AG04450 (cell line): Measurements from ENCODE around the gene PLEKHO2. TPM values are rescaled to one million over a fixed set of nuclear protein-coding genes. Genes with fewer than 3 reads are reported as not detected.

Experiments
- CTCF ChIA-PET: fragments of 300-600, 350-600 bp; formaldehyde crosslinking; extraction: SDS; loops from one replicate; lab custom pipeline; 2022; ENCODE audit warnings: antibody characterized with exemption, inconsistent platforms; lab: Charles Lee
- POLR2A ChIA-PET: fragments of 350-600 bp; formaldehyde crosslinking; extraction: SDS; loops from one replicate; lab custom pipeline; 2021; ENCODE audit warnings: antibody characterized with exemption, inconsistent platforms; lab: Yijun Ruan, JAX
- DNase-seq: peaks from one replicate; pipeline ENCODE4 v3.0.0-alpha.2; 2011; ENCODE audit warnings: low read depth, low spot score
- H3K27ac ChIP-seq: one replicate; pipeline ENCODE4 v1.5.1; 2012; ENCODE audit warnings: low read depth, low read length, control low read depth
- H3K27me3 ChIP-seq: one replicate; pipeline ENCODE4 v1.6.0; 2012; ENCODE audit warnings: low read length; ENCODE audit not compliant: control insufficient read depth, insufficient read depth
- H3K4me3 ChIP-seq: 2 replicates; pipeline ENCODE4 v1.5.1; 2011; ENCODE audit warnings: mild to moderate bottlenecking, low read depth, low read length, control low read depth
- H3K9me3 ChIP-seq: 2 replicates; pipeline ENCODE4 v1.5.1; 2012; ENCODE audit warnings: low read length; ENCODE audit not compliant: control insufficient read depth, insufficient read depth
- CTCF ChIP-seq: IDR thresholded peaks from 2 replicates; pipeline ENCODE4 v1.5.1; 2011; ENCODE audit warnings: low read depth, low read length, control low read depth, inconsistent platforms
- polyA plus RNA-seq: library from polyadenylated mRNA; depleted of rRNA; stranded (reverse); fragments of >200 nt; gene quantifications from 2 replicates; pipeline ENCODE4 v1.2.3, GENCODE V29; 2011

Gene PLEKHO2
- polyA plus RNA-seq, 1 experiment = 29.5 TPM

GRCh38 chr15:64807751-64808222 is 33.9 kb upstream of the PLEKHO2 start:
- CTCF ChIA-PET = interaction anchor here (0.9 to 4.8 kb wide), 2 partner anchors 74 to 80 kb away, joined by 3 to 86 read pairs; no protein-coding TSS in a partner anchor
- no peak for DNase-seq
- POLR2A ChIA-PET = no interaction called here

GRCh38 chr15:64808785-64809453 is 32.8 kb upstream of the PLEKHO2 start:
- Histone ChIP-seq H3K27ac (no peak overlapping the region), H3K9me3 (no peaks in the 10 kb centered on the region), H3K27me3 (peaks cover 7% of the 10 kb centered on the region), H3K4me3 (no peak overlapping the region)
- POLR2A ChIA-PET = no interaction called here
- DNase-seq = no peak
- CTCF ChIA-PET = interaction anchor here (0.6 to 4.8 kb wide), 16 partner anchors 8 to 123 kb away, joined by 3 to 86 read pairs (median 4); no protein-coding TSS in a partner anchor
- no peak for TF ChIP-seq CTCF

More at GRCh38 chr15:64807751-64808222, 33.9 kb upstream of the PLEKHO2 start:
- TF ChIP-seq CTCF = no peak
- Histone ChIP-seq H3K4me3 (no peak overlapping the region), H3K27me3 (peaks cover 7% of the 10 kb centered on the region), H3K9me3 (no peaks in the 10 kb centered on the region), H3K27ac (no peak overlapping the region)

- POLR2A ChIA-PET = interaction anchor here (0.6 to 1.7 kb wide), 3 partner anchors 12 to 79 kb away, joined by 3 read pairs; no protein-coding TSS in a partner anchor
- TF ChIP-seq CTCF = peak; percentile 96
Measured at GRCh38 chr15:64809649-64810496, 31.8 kb upstream of the PLEKHO2 start.

GRCh38 chr15:64810497-64811326 is 31.0 kb upstream of the PLEKHO2 start:
- H3K27me3 ChIP-seq = peaks cover 7% of the 10 kb centered on the region
- CTCF ChIA-PET = interaction anchor here (0.6 to 4.8 kb wide), 18 partner anchors 7 to 160 kb away, joined by 3 to 86 read pairs (median 4); no protein-coding TSS in a partner anchor
- no peak overlapping the region for H3K27ac ChIP-seq
- no peak for DNase-seq
- TF ChIP-seq CTCF = no peak
- POLR2A ChIA-PET = interaction anchor here (0.7 to 1.7 kb wide), 2 partner anchors 11 to 80 kb away, joined by 3 read pairs; no protein-coding TSS in a partner anchor
- H3K9me3 ChIP-seq = no peaks in the 10 kb centered on the region
- H3K4me3 ChIP-seq = no peak overlapping the region

More at GRCh38 chr15:64809649-64810496, 31.8 kb upstream of the PLEKHO2 start:
- Histone ChIP-seq H3K27ac (no peak overlapping the region), H3K4me3 (no peak overlapping the region), H3K27me3 (peaks cover 7% of the 10 kb centered on the region), H3K9me3 (no peaks in the 10 kb centered on the region)
- no peak for DNase-seq
- CTCF ChIA-PET = interaction anchor here (0.6 to 4.8 kb wide), 26 partner anchors 9 to 159 kb away, joined by 3 to 86 read pairs (median 4); no protein-coding TSS in a partner anchor
